ENCODE results near the gene TEPSIN.

The TEPSIN gene

GRCh38 chr17:81195941-81196495 lies 42.8 kb downstream of the TEPSIN start:
- DNase-seq: no peak

GRCh38 chr17:81194941-81195901 lies 43.6 kb downstream of the TEPSIN start:
- DNase-seq: no peak

- DNase-seq: no peak
These were observed 44.6 kb downstream of the TEPSIN start for GRCh38 chr17:81194225-81194760.

GRCh38 chr17:81193470-81194224 lies 45.2 kb downstream of the TEPSIN start:
- no peak for DNase-seq

GRCh38 chr17:81193051-81193410 lies 45.8 kb downstream of the TEPSIN start:
- DNase-seq: no peak

- no peak for DNase-seq
These were observed 46.3 kb downstream of the TEPSIN start for GRCh38 chr17:81192386-81193050.

- no peak for DNase-seq
These were observed 47.2 kb downstream of the TEPSIN start for GRCh38 chr17:81191646-81192045.

GRCh38 chr17:81191116-81191515 lies 47.7 kb downstream of the TEPSIN start:
- DNase-seq: no peak

- DNase-seq: no peak
These were observed 48.3 kb downstream of the TEPSIN start for GRCh38 chr17:81190591-81190990.

GRCh38 chr17:81189670-81190530 lies 49.0 kb downstream of the TEPSIN start:
- no peak for DNase-seq

GRCh38 chr17:81189016-81189415 lies 49.8 kb downstream of the TEPSIN start:
- DNase-seq: no peak

GRCh38 chr17:81188491-81188840 lies 50.4 kb downstream of the TEPSIN start:
- DNase-seq: no peak

GRCh38 chr17:81187586-81188490 lies 51.0 kb downstream of the TEPSIN start:
- DNase-seq: no peak

GRCh38 chr17:81187120-81187519 lies 51.7 kb downstream of the TEPSIN start:
- DNase-seq: no peak

GRCh38 chr17:81186203-81186602 lies 52.7 kb downstream of the TEPSIN start:
- no peak for DNase-seq

GRCh38 chr17:81184555-81184954 lies 54.3 kb downstream of the TEPSIN start:
- DNase-seq: no peak

GRCh38 chr17:81183807-81184206 lies 55.0 kb downstream of the TEPSIN start:
- DNase-seq: no peak

GRCh38 chr17:81183316-81183715 lies 55.5 kb downstream of the TEPSIN start:
- no peak for DNase-seq

- DNase-seq: no peak
These were observed 56.3 kb downstream of the TEPSIN start for GRCh38 chr17:81182596-81182995.

GRCh38 chr17:81181811-81182185 lies 57.1 kb downstream of the TEPSIN start:
- no peak for DNase-seq
